SKM-1 treated with dmso at 0.1 percent for 144 hours (cell line): ENCODE results near the gene GLYATL1.
"Not testable (repeated sequence)": the region's sequence is repeated elsewhere in the genome, so short reads cannot be mapped to it uniquely, and the experiment has no call there.

Experiments
- DNase-seq: peaks from one replicate; lab custom pipeline; 2025; ENCODE audit not compliant: unreplicated experiment; lab: John Stamatoyannopoulos, UW

GLYATL1 gene

GRCh38 chr11:58994171-58994570 is 54.9 kb downstream of the GLYATL1 start:
- DNase-seq: no peak

- no peak for DNase-seq
Measured at GRCh38 chr11:58998480-58999290, 59.4 kb downstream of the GLYATL1 start.

- no peak for DNase-seq
Measured at GRCh38 chr11:58999291-58999680, 60.0 kb downstream of the GLYATL1 start.

- DNase-seq: no peak
Measured at GRCh38 chr11:59000003-59000402, 60.7 kb downstream of the GLYATL1 start.

- DNase-seq: not testable (repeated sequence)
Measured at GRCh38 chr11:59002006-59002405, 62.7 kb downstream of the GLYATL1 start.
